ENCODE measurements around the gene ATP6V0B.

GRCh38 chr1:43960798-43961197 lies 14.0 kb upstream of the ATP6V0B start:
- TF ChIP-seq POLR2AphosphoS5 (IDR thresholded peaks at IDR 0.05) (no peak), CTCF (IDR thresholded peaks at IDR 0.05; ENCODE audit: poor library complexity, severe bottlenecking) (no peak), EZH2 (IDR thresholded peaks at IDR 0.05; ENCODE audit: borderline replicate concordance, insufficient read depth, low read length, poor library complexity, severe bottlenecking) (no peak), MXI1 (conservative IDR thresholded peaks at IDR 0.05; ENCODE audit: poor library complexity, severe bottlenecking) (no peak), REST (IDR thresholded peaks at IDR 0.05; ENCODE audit: borderline replicate concordance) (no peak), SMC3 (conservative IDR thresholded peaks at IDR 0.05; ENCODE audit: poor library complexity) (no peak), EP300 (conservative IDR thresholded peaks at IDR 0.05; ENCODE audit: poor library complexity, severe bottlenecking) (no peak), RAD21 (conservative IDR thresholded peaks at IDR 0.05) (no peak), TAF1 (IDR thresholded peaks at IDR 0.05; ENCODE audit: low read depth) (no peak)

Data from neural cell (in vitro differentiated cells).